Hepatocyte (in vitro differentiated cells): ENCODE data around the gene BEND5.

Experiments used
- CTCF ChIP-seq: fragments of 200-600 bp; sonication (generic); IDR thresholded peaks from 2 replicates; pipeline ENCODE4 v1.5.1; 2016; ENCODE audit warnings: antibody characterized with exemption, mild to moderate bottlenecking; ENCODE audit not compliant: poor library complexity
- EZH2 ChIP-seq: fragments of 200-600 bp; sonication (generic); IDR thresholded peaks from 2 replicates; pipeline ENCODE4 v1.6.1; 2016; ENCODE audit warnings: antibody characterized with exemption, mild to moderate bottlenecking, borderline replicate concordance
- EZH2phosphoT487 ChIP-seq: fragments of 200-600 bp; sonication (generic); IDR thresholded peaks from one replicate; pipeline ENCODE4 v1.6.1; 2018; ENCODE audit warnings: antibody characterized with exemption, mild to moderate bottlenecking, low read depth, moderate library complexity; ENCODE audit not compliant: unreplicated experiment, severe bottlenecking

GRCh38 chr1:48678710-48679505, 97.8 kb downstream of the BEND5 start:
- TF ChIP-seq CTCF (no peak), EZH2 (no peak), EZH2phosphoT487 (no peak)
